H1 (cell line): ENCODE results near the gene TMEM203. TPM values are rescaled to one million over a fixed set of nuclear protein-coding genes. Genes with fewer than 3 reads are reported as not detected.

Experiments
- CTCF ChIP-seq, 3 experiments: IDR thresholded peaks; 1 replicate in 2 of 3; 2 replicates in 1 of 3; pipeline versions ENCODE4 v1.5.1 to v1.6.1; 2011; ENCODE audit warnings: low read length in 3 of 3, mild to moderate bottlenecking in 3 of 3, inconsistent platforms in 2 of 3, low read depth in 1 of 3, moderate library complexity in 1 of 3; ENCODE audit not compliant: insufficient read depth in 1 of 3; ENCODE audit errors: control extremely low read depth in 1 of 3
- NRF1 ChIP-seq: IDR thresholded peaks from 2 replicates; pipeline ENCODE4 v1.6.1; 2011; ENCODE audit warnings: mild to moderate bottlenecking, low read depth, low read length, improper control_type of control experiment
- POLR2A ChIP-seq, 2 experiments: IDR thresholded peaks; 1 replicate in 1 of 2; 2 replicates in 1 of 2; pipeline ENCODE4 v1.6.1; 2011; ENCODE audit warnings: low read depth in 2 of 2, low read length in 2 of 2, mild to moderate bottlenecking in 2 of 2; ENCODE audit errors: control extremely low read depth in 1 of 2
- RAD21 ChIP-seq, 2 experiments: IDR thresholded peaks in 1 of 2; conservative IDR thresholded peaks in 1 of 2; 2 replicates each; pipeline ENCODE4 v1.6.1; 2011; ENCODE audit warnings: low read depth in 2 of 2, low read length in 2 of 2, improper control_type of control experiment in 1 of 2, inconsistent platforms in 1 of 2, mild to moderate bottlenecking in 1 of 2, moderate library complexity in 1 of 2
- SIX5 ChIP-seq: IDR thresholded peaks from 2 replicates; pipeline ENCODE4 v1.6.1; 2011; ENCODE audit warnings: mild to moderate bottlenecking, low read depth, low read length
- SP2 ChIP-seq: IDR thresholded peaks from 2 replicates; pipeline ENCODE4 v1.6.1; 2012; ENCODE audit warnings: mild to moderate bottlenecking, low read length, inconsistent platforms
- TAF1 ChIP-seq: IDR thresholded peaks from 2 replicates; pipeline ENCODE4 v1.6.1; 2011; ENCODE audit warnings: mild to moderate bottlenecking, low read depth, low read length
- TAF7 ChIP-seq: optimal IDR thresholded peaks from 2 replicates; pipeline ENCODE3; 2011; ENCODE audit warnings: low read depth, mild to moderate bottlenecking, inconsistent platforms, low read length, moderate library complexity, borderline replicate concordance
- TCF12 ChIP-seq: IDR thresholded peaks from 2 replicates; pipeline ENCODE4 v1.6.1; 2011; ENCODE audit warnings: low read depth, mild to moderate bottlenecking, low read length
- YY1 ChIP-seq: IDR thresholded peaks from 2 replicates; pipeline ENCODE4 v1.6.1; 2011; ENCODE audit warnings: low read depth, mild to moderate bottlenecking, low read length
- polyA plus RNA-seq, 7 experiments: library from polyadenylated mRNA; depleted of rRNA in 3 of 7; stranded (reverse) in 5 of 7; unstranded in 2 of 7; fragments of >200 nt in 5 of 7; fragments of 200-250 nt in 2 of 7; gene quantifications; 1 replicate in 5 of 7; 2 replicates in 1 of 7; 4 replicates in 1 of 7; pipeline versions ENCODE4 v1.2.1 to v1.2.3, GENCODE V29; 2011 to 2013; ENCODE audit warnings: missing spikeins in 2 of 7, mixed read lengths in 2 of 7
- total RNA-seq: library from RNA; stranded (reverse); fragmentation: NEBNext Ultra II Directional; extraction: Animal tissue kit (Norgen Biotek cat#: 25700); gene quantifications from 2 replicates; pipeline ENCODE4 v1.2.1, GENCODE V29; 2021

Gene TMEM203
- total and polyA plus RNA-seq, 2 of the 8 experiments (the other 6 are each of a cell fraction or from before 2014, with no cell fraction given) = 44.1 to 57.1 TPM

GRCh38 chr9:137188490-137189296 lies 16.8 kb downstream of the TMEM203 start, which contains the start of the genes ANAPC2 and SSNA1 (continued):
- TF ChIP-seq RAD21 (IDR thresholded peaks at IDR 0.05 in 1 of 2, conservative IDR thresholded peaks at IDR 0.05 in 1 of 2; ENCODE audit: low read depth in 2 of 2, low read length in 2 of 2) = peak; percentile 34 to 45; a peak in 3 of 4 replicates
- TF ChIP-seq TAF7 = peak; percentile 93
- TF ChIP-seq YY1 = peak; percentile 91
- TF ChIP-seq CTCF (IDR thresholded peaks at IDR 0.05; ENCODE audit: control extremely low read depth in 1 of 3, insufficient read depth in 1 of 3, low read depth in 1 of 3, low read length in 3 of 3) = peak in 2 of 3 experiments; percentile 37 to 57; a peak in 3 of 4 replicates
- TF ChIP-seq SP2 = no peak
- TF ChIP-seq NRF1 = peak; percentile 76
- peak in 1 of 2 experiments; percentile 88; a peak in 2 of 3 replicates for TF ChIP-seq POLR2A (IDR thresholded peaks at IDR 0.05; ENCODE audit: control extremely low read depth in 1 of 2, low read depth in 2 of 2, low read length in 2 of 2)
- TF ChIP-seq TAF1 = peak; percentile 95
- 0 out of 2 replicates have a peak, but pooled peaks have one; percentile 7 for TF ChIP-seq TCF12
- peak; percentile 38; the same call in 1 of the 2 replicates for TF ChIP-seq SIX5
